Uterus (tissue), 4 donors: ENCODE data around the gene HTD2. TPM values are rescaled to one million over a fixed set of nuclear protein-coding genes. Genes with fewer than 3 reads are reported as not detected.

ENCODE experiments used
- DNase-seq, 2 donors: peaks; one replicate each; pipeline ENCODE4 v3.0.0-alpha.2; 2019 to 2020
- H3K27ac ChIP-seq, 2 donors: fragments of 200-600 bp; sonication (generic); 1 replicate in 1 of 2; 2 replicates in 1 of 2; pipeline ENCODE4 v1.5.1; 2016 to 2018
- H3K27me3 ChIP-seq, 2 donors: fragments of 200-600 bp; sonication (generic); one replicate each; pipeline ENCODE4 v1.5.1; 2018 to 2019; ENCODE audit warnings: control low read depth in 1 of 2
- H3K36me3 ChIP-seq, 2 donors: fragments of 200-600 bp; sonication (generic); one replicate each; pipeline ENCODE4 v1.5.1; 2019; ENCODE audit warnings: control low read depth in 1 of 2
- H3K4me1 ChIP-seq, 2 donors: fragments of 200-600 bp; sonication (generic); one replicate each; pipeline ENCODE4 v1.5.1; 2018 to 2019; ENCODE audit warnings: control low read depth in 1 of 2
- H3K4me3 ChIP-seq, 2 donors: fragments of 200-600 bp; sonication (generic); 1 replicate in 1 of 2; 2 replicates in 1 of 2; pipeline ENCODE4 v1.5.1; 2018 to 2019; ENCODE audit warnings: mild to moderate bottlenecking in 1 of 2
- H3K9me3 ChIP-seq, 2 donors: fragments of 200-600 bp; sonication (generic); one replicate each; pipeline ENCODE4 v1.5.1; 2019; ENCODE audit warnings: control low read depth in 1 of 2
- CTCF ChIP-seq, 4 experiments: fragments of 200-600 bp in 2 of 4; fragments of 450-650 bp in 2 of 4; sonication (generic) in 2 of 4; IDR thresholded peaks; one replicate each; pipeline ENCODE4 v1.5.1; 2016 to 2019; ENCODE audit warnings: antibody characterized with exemption in 4 of 4, mild to moderate bottlenecking in 2 of 4, moderate library complexity in 1 of 4
- POLR2A ChIP-seq, 2 donors: fragments of 450-650 bp; IDR thresholded peaks; one replicate each; pipeline ENCODE4 v1.6.1; 2016; ENCODE audit warnings: antibody characterized with exemption in 2 of 2, mild to moderate bottlenecking in 1 of 2, moderate library complexity in 1 of 2
- intact Hi-C: fragments of 100-400 bp; cut with DNase I; formaldehyde crosslinking; loops from one replicate; pipeline ENCODE4 v1.15.1; 2023; ENCODE audit warnings: low total_unique reads
- total RNA-seq, 4 donors: library from RNA; depleted of rRNA in 3 of 4; stranded (reverse); fragments of >200 nt in 3 of 4; gene quantifications; one replicate each; pipeline versions ENCODE4 v1.1.0 to v1.2.4, GENCODE V29; 2014 to 2023
- donor health status: DM: yes; HTN: yes; CAD: no.

The HTD2 gene
- total RNA-seq, 4 donors from 2014 or later: 1.2 to 39.6 (median 7.8) TPM

- peak; percentile 32 to 77 for TF ChIP-seq POLR2A (IDR thresholded peaks at IDR 0.05)
- TF ChIP-seq CTCF (IDR thresholded peaks at IDR 0.05): peak in 3 of 4 experiments; percentile 13 to 59 (median 55)
- peaks cover 0 to 8% of the 10 kb centered on the region in 2 donors for H3K4me1 ChIP-seq
Measured at GRCh38 chr3:58332575-58333188, 26.4 kb downstream of the HTD2 start, which contains the start of gene PXK. Gene PXK (plus strand): TSS chr3:58332892. CDS start chr3:58332989, 97 bp downstream.

DNA sequence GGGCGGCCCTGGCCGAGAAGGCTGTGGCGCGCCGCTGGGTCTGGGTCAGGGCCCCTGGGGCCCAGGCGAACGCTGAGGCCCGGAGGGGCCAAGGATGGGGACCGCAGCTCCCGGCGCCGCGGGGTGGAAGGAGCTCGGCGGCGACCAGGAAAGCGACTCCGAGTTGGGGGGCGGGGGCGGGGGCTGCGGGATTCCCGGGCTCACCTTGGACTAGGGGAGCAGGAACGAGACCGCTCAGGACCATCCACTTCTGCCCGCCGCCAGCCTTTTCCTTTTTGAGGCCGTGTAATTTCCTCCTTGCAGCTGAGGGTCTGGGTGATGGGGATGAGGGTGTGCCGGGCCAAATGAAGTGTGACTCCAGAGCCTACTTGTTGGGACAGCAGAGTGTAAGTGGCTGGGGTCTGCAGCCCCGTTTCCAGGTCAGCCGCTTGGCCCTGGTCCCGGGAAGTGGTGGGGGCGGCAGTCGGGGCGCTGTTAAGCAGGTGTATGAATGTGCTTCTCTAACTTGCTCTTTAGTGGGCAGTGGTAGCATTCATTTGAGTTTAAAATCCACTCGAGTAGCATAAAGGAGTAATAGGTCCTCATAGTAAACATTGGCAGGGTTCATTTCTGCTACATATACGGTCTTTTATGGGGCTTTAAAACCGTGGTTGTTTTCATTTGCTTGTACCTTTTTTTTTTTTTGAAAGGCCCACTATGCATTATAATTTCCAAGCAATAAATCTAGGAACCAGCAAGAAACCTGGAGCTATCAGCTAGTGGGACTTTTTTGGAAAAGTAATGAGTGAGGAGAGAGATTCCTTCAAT lies 27.1 kb downstream of the HTD2 start:
- Histone ChIP-seq H3K4me1 (peaks cover 0 to 8% of the 10 kb centered on the region in 2 donors), H3K27ac (peak overlapping the region; percentile 58 to 85), H3K9me3 (no peaks in the 10 kb centered on the region), H3K27me3 (no peaks in the 10 kb centered on the region), H3K36me3 (no peaks in the 10 kb centered on the region), H3K4me3 (peak overlapping the region; percentile 61 to 96)
- DNase-seq: peak; percentile 29 to 38
- no peak for TF ChIP-seq POLR2A (IDR thresholded peaks at IDR 0.05)
- TF ChIP-seq CTCF (IDR thresholded peaks at IDR 0.05): peak in 1 of 4 experiments; percentile 13
- intact Hi-C loops: loop anchor here (5.0 kb wide), 1 partner anchor 159 kb away; the partner anchor contains the start of gene KCTD6

More at GRCh38 chr3:58332575-58333188, 26.4 kb downstream of the HTD2 start, which contains the start of gene PXK:
- DNase-seq: peak; percentile 74 to 84
- Histone ChIP-seq H3K27me3 (no peaks in the 10 kb centered on the region), H3K27ac (peak within 1 kb of the TSS; percentile 58 to 85), H3K36me3 (no peaks in the 10 kb centered on the region), H3K4me3 (peak within 1 kb of the TSS; percentile 61 to 96), H3K9me3 (no peaks in the 10 kb centered on the region)
- intact Hi-C loops: loop anchor here (5.0 kb wide), 1 partner anchor 160 kb away; the partner anchor contains the start of gene KCTD6

- Histone ChIP-seq H3K36me3 (no peaks in the 10 kb centered on the region), H3K27me3 (no peaks in the 10 kb centered on the region), H3K4me1 (peaks cover 0 to 8% of the 10 kb centered on the region in 2 donors), H3K4me3 (peak overlapping the region; percentile 61 to 96), H3K9me3 (no peaks in the 10 kb centered on the region), H3K27ac (peak overlapping the region; percentile 58 to 85)
- no peak for TF ChIP-seq CTCF (IDR thresholded peaks at IDR 0.05)
- no peak for TF ChIP-seq POLR2A (IDR thresholded peaks at IDR 0.05)
- intact Hi-C loops: loop anchor here (5.0 kb wide), 1 partner anchor 158 kb away; the partner anchor contains the start of gene KCTD6
- no peak for DNase-seq
Measured at GRCh38 chr3:58334013-58334321, 27.6 kb downstream of the HTD2 start.

DNA sequence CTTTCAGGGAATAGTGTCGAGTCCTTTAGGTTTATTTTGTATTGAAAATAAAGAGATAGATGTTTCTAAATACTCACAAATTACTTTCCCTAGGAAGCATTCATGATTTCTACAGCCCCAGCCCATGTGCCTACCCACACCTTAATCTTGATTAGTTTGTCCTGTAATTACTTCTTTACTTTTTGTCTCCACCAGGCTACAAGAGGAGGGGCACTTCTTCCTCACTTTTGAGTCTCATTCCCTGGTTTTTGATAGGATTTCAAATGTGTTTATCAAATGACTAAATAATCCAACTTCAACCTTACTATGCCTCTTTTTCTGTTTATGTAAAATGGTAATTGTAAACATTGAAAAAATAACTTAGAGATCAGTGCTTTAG lies 28.2 kb downstream of the HTD2 start:
- Histone ChIP-seq H3K4me1 (peaks cover 0 to 8% of the 10 kb centered on the region in 2 donors), H3K36me3 (no peaks in the 10 kb centered on the region), H3K4me3 (peak overlapping the region in 1 of 2 donors; percentile 96), H3K27me3 (no peaks in the 10 kb centered on the region), H3K27ac (peak overlapping the region; percentile 58 to 85), H3K9me3 (no peaks in the 10 kb centered on the region)
- intact Hi-C loops: loop anchor here (5.0 kb wide), 1 partner anchor 158 kb away; the partner anchor contains the start of gene KCTD6
- DNase-seq: no peak
- TF ChIP-seq CTCF (IDR thresholded peaks at IDR 0.05) (no peak), POLR2A (IDR thresholded peaks at IDR 0.05) (no peak)

DNA sequence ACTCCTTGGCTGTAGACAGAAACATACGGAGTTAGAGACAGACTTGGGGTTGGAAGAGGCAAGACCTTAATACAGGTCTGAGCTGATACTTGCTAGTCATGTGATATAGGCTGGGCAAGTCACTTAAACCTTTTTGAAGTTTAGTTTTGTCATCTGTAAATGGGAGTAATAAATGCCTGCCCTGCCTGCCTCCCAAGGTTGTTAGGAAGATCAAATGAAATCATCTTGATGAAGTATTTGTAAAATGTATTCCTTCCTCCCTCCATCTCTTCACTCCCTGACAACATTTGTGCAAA lies 29.3 kb downstream of the HTD2 start:
- H3K27me3 ChIP-seq: no peaks in the 10 kb centered on the region
- H3K9me3 ChIP-seq: no peaks in the 10 kb centered on the region
- no peaks in the 10 kb centered on the region for H3K36me3 ChIP-seq
- peak overlapping the region; percentile 58 to 85 for H3K27ac ChIP-seq
- no peak overlapping the region for H3K4me3 ChIP-seq
- intact Hi-C loops: no loop called here
- TF ChIP-seq CTCF (IDR thresholded peaks at IDR 0.05): no peak
- no peak for TF ChIP-seq POLR2A (IDR thresholded peaks at IDR 0.05)
- DNase-seq: no peak
- peaks cover 0 to 8% of the 10 kb centered on the region in 2 donors for H3K4me1 ChIP-seq
